ENCODE measurements around the gene MYOZ2.

MYOZ2 gene

DNA sequence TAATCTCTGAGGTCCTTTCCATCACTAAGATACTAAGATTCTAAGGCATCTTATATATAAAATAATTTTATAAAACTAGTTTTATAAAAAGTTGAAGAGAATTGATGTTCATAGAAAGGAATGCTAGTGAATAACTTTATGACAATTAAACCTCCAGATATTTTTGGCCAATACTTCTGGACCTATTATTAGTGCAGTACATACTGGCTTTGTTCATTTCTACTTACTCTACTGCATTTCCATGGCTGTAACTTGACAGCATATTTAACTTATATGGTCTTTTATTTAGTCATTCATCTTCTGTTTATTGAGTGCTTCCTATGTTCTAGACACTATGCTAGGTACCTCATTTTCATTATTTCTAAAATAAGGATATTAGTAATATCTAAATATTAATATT is 70.1 kb downstream of the MYOZ2 start:
- no peak for DNase-seq

DNA sequence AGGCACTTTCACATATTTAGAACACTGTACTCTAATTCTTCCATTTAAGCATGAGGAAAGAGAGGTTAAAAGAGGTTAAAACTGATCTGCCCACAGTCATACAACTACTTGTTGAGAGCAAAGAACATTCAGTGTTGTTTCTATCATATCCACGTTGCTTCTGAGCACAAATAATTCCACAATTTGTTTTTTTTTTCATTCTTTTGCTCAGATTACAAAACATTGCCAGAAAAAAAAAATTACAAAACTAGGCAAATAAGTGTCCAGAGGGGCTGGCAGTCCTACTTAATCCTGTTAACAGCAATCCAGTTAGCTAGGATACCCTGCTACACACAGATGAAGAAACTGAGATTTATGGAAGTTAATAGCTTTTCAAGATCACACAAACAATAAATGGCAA is 70.5 kb downstream of the MYOZ2 start:
- no peak for DNase-seq

DNA sequence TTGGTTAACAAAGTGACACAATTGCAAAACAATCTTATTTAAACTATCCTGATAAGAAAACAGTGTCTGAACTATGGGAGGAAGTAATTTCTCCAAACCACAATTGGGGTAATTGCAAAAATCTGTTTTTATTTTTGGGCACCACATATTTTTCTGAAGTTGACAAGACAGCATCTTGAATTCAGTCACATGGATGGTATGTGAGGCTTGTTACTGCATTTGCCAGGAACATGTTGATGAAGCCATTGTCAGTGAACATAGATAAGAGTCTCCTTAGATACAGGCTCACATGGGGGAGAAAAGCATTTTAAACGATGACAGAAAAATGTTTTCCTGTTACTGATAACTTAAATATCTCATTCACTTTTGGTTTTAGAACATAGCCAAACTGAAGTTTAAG is 71.4 kb downstream of the MYOZ2 start:
- no peak for DNase-seq

DNA sequence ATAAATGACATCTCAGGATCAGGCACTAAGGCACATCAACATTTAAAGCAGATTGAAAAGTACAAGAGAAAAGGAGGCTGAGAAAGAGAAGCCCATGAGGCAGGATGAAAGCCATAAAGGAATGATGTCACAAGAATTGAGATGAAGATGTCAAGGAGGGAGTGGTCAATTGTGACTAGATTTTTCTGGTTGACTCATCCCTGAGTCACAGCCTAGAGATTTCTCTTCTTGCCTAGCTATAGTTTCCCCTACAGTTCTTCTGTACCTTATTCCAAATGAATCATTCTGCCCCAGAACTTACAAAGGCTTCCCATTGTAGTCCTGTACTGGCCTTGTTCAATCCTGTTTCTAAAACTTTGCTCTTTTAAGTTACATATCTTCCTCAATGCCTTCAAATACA is 73.4 kb downstream of the MYOZ2 start:
- peak in 1 of 5 donors; percentile 66 for DNase-seq

- DNase-seq, result no peak
These were observed 74.0 kb downstream of the MYOZ2 start for GRCh38 chr4:119209586-119209985.

DNA sequence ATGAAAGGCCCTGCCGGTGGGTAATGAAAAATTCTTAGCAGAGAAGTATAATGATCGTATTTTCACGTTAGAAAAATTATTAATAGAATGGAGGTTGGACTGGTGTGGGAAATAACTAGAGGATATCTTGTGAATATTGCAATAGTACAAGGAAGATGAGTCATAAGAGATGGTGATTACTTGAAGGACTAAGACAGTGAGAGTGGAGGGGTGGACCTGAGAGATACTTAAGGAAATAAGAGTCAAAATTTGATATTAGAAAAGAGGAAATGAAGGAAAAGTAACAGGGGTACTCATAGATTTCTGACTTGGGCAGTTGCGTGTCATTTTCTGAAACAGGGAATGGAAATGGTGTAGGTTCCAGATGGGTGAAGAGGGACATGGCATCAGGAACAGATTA is 75.1 kb downstream of the MYOZ2 start:
- no peak for DNase-seq

GRCh38 chr4:119211867-119212233 is 76.2 kb downstream of the MYOZ2 start:
- no peak for DNase-seq

GRCh38 chr4:119212234-119212963 is 76.8 kb downstream of the MYOZ2 start, which contains the start of gene USP53:
USP53 (plus strand) TSS chr4:119212713; CDS start chr4:119239760, 27,047 bp downstream.
- DNase-seq, result peak; percentile 96 to 98 (median 97)

DNA sequence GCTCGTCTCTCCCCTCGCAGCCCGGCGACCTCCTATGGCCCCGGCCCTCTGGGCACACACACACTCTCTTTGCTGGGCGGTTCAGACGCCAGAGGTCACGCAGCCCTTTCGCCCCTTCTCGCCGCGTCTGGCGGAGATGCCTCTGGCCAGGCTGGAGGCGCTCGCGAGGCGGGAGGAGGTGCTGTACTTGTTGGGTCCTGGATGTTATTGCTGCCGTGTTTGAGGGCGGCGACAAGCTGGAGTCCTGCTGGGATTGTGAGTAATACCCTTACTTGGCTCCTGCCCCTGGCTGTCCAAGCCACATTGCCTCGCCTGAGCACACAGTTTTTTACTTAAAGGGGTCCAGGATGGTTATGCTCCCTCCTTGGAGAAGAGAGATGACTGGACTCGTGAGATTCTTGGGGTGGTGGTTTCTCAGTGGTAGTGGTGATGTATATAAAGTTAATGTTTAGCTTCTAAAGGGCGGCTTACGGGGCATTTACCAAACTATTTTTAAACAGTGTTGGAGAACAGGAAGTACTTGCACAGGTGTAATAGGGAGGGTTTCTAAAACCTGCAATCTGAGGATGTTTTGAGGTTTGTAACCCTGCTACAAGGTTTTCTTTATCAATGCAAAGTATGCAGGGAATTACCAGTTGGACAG is 77.5 kb downstream of the MYOZ2 start:
- DNase-seq, result peak; percentile 33 to 67 (median 47)

DNA sequence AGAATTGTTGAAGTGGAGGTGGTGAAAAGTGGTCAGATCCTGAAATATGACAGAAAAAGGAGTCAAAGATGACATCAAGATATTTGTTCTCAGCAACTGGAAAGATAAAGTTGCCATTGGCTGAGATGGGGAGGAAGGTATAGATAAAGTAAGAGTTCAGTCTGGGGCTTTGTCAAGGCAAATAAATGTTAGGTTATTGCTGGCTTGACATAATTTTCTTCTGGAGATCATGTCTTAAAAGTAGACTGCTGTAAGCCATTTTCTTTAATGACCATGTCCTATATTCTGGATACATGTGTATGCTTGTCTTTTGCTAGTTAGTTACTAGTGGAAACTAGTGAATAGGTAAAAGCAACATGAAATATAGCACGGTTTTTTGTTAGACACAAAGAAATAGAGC is 82.5 kb downstream of the MYOZ2 start:
- DNase-seq, result no peak

DNA sequence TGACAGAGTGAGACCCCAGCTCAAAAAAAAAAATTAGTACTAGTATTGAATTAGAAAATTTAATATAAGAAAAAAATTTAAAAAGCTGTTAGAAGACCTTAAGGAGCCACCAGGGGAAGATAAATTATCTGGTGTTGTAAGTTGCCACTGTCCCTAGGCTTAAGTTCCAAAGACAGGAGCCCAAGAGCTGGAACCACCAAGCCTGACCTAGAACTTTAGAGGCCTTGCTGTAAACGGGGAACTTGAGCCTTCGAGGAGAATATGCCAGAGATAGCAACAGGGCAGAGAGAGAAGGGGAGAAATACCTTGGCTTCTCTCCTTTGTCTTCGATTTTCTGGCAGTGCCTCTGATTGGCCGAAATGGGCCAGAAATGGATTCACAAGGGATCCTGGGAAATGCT is 85.8 kb downstream of the MYOZ2 start:
- DNase-seq, result no peak

DNA sequence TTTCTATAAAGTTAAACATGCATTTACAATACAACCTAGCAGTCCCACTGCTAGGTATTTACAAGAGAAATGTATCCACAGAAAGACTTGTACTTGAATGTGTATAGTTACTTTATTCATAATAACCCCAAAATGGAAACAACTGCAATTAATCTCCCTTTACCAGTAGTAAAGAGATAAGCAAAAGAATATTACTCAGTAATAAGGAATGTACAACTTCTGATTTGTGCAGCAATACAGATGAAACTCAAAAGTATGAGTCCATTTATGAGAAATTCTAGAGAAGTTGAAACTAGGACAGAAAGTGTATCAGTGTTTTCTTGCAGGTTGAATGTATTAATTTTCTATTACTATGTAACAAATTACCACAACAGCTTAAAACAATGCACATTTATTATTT is 92.1 kb downstream of the MYOZ2 start:
- DNase-seq, result no peak

DNA sequence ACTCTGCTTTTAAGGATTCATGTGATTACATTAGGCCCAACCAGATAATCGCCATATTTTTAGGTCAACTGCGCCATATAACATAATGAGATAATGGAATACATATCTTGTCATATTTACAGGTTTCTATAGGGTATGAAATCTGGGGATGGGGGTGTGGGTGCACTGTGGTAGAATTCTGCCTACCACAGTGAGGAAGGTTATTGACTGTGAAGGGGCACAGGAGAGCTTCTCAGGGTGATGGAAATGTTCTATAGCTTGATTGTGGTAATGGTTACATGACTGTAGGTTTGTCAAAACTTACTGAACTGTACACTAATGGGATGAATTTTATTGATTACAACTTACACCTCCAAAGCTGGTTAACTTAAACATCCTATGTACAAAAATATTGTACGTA is 92.8 kb downstream of the MYOZ2 start:
- DNase-seq, result no peak

GRCh38 chr4:119229908-119230687 is 94.5 kb downstream of the MYOZ2 start:
- DNase-seq, result no peak

- DNase-seq, result no peak
These were observed 95.9 kb downstream of the MYOZ2 start for GRCh38 chr4:119231491-119231890.

GRCh38 chr4:119232286-119232685 is 96.7 kb downstream of the MYOZ2 start:
- no peak for DNase-seq

DNA sequence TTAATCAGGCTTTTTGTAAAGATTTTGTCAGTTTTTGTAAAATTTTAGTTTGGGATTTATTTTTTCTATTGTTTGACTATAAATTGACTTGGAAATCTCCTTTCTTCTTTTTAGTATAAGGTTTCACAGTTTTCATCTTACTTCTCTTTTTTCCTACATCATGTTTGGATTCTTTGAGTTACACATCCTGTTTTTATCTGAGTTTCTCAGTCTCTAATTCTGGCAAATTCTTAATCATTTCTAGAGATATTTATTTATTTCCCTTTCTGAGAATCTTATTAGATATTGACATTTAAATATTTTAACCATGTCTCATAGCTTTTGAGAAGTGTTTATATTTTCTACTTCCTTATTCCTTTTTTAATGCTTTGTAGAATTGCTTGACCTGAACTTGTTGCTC is 97.6 kb downstream of the MYOZ2 start:
- DNase-seq, result no peak

DNA sequence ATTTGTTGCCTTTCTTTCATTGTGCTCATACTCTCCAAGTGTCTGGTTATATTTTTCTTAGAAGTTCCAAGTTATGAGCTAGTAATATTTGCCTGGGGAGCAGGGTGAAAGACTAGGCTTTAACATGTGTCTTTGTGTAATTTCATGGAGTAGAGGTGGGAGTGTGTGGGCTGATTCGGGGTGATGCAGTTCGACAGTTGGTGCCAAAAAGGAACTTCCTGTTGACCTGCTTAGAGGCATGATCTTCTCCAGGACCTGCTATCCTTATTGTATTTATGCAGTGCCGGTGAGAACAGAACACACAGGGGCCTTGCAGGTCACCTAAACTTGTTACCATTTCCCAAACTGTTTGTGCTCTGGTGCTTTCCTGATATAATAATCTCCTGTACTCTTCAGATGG is 98.1 kb downstream of the MYOZ2 start:
- peak in 1 of 5 donors; percentile 5 for DNase-seq

- DNase-seq, result no peak
These were observed 101.6 kb downstream of the MYOZ2 start for GRCh38 chr4:119237201-119237600.
